DMS114 treated with DMSO at 0.1 percent for 48 hours (cell line): ENCODE data around the gene ACSF2.

Experiments used
- DNase-seq: peaks from one replicate; lab custom pipeline; 2025; ENCODE audit not compliant: unreplicated experiment; lab: John Stamatoyannopoulos, UW

ACSF2 gene

GRCh38 chr17:50521514-50521913, 95.5 kb downstream of the ACSF2 start:
- no peak for DNase-seq

GRCh38 chr17:50522766-50523165, 96.7 kb downstream of the ACSF2 start:
- DNase-seq = no peak

GRCh38 chr17:50523208-50523607, 97.2 kb downstream of the ACSF2 start:
- no peak for DNase-seq
